Smooth muscle cell (in vitro differentiated cells): ENCODE data around the gene NUCB2. TPM values are rescaled to one million over a fixed set of nuclear protein-coding genes. Genes with fewer than 3 reads are reported as not detected.

Experiments
- DNase-seq: peaks from one replicate; lab custom pipeline; 2025; ENCODE audit not compliant: unreplicated experiment; lab: John Stamatoyannopoulos, UW
- H2AFZ ChIP-seq: fragments of 200-600 bp; sonication (generic); 2 replicates; pipeline ENCODE4 v1.6.0; 2016; ENCODE audit warnings: antibody characterized with exemption, low read depth, mild to moderate bottlenecking
- H3F3A ChIP-seq: fragments of 200-600 bp; sonication (generic); 2 replicates; pipeline ENCODE4 v1.6.0; 2017; ENCODE audit warnings: antibody characterized with exemption, low read depth
- H3K27ac ChIP-seq: fragments of 200-600 bp; sonication (generic); 2 replicates; pipeline ENCODE4 v1.5.1; 2016; ENCODE audit warnings: low read depth, mild to moderate bottlenecking
- H3K27me3 ChIP-seq: fragments of 200-600 bp; sonication (generic); 2 replicates; pipeline ENCODE4 v1.6.1; 2016; ENCODE audit warnings: low read depth, mild to moderate bottlenecking
- H3K36me3 ChIP-seq: fragments of 200-600 bp; sonication (generic); 2 replicates; pipeline ENCODE4 v1.5.1; 2016; ENCODE audit warnings: low read depth
- H3K4me1 ChIP-seq: fragments of 200-600 bp; sonication (generic); 2 replicates; pipeline ENCODE4 v1.5.1; 2016; ENCODE audit warnings: low read depth
- H3K4me2 ChIP-seq: fragments of 200-600 bp; sonication (generic); 2 replicates; pipeline ENCODE4 v1.6.0; 2016; ENCODE audit warnings: mild to moderate bottlenecking
- H3K4me3 ChIP-seq: fragments of 200-600 bp; sonication (generic); 2 replicates; pipeline ENCODE4 v1.5.1; 2016; ENCODE audit warnings: mild to moderate bottlenecking
- H3K79me2 ChIP-seq: fragments of 200-600 bp; sonication (generic); 2 replicates; pipeline ENCODE4 v1.6.0; 2016; ENCODE audit warnings: low read depth, mild to moderate bottlenecking
- H3K9ac ChIP-seq: fragments of 200-600 bp; sonication (generic); 2 replicates; pipeline ENCODE4 v1.6.0; 2016; ENCODE audit warnings: low read depth
- H3K9me3 ChIP-seq: fragments of 200-600 bp; sonication (generic); replicated peaks from 2 replicates; pipeline ENCODE4 v1.5.1; 2016; ENCODE audit warnings: low read depth
- H4K20me1 ChIP-seq: fragments of 200-600 bp; sonication (generic); 2 replicates; pipeline ENCODE4 v1.6.0; 2016; ENCODE audit warnings: low read depth
- WGBS: methylation state at CpG from one replicate; pipeline ENCODE4 v1.1.7; 2016; ENCODE audit warnings: low lambda C conversion rate; 5-methylcytosine and 5-hydroxymethylcytosine counted together
- polyA plus RNA-seq: library from polyadenylated mRNA; unstranded; fragments of >200 nt; fragmentation: Nextera tagmentation; extraction: Ambion mirVana; gene quantifications from 2 replicates; pipeline ENCODE4 v1.2.1, GENCODE V29; 2016
- total RNA-seq: library from RNA; depleted of rRNA; stranded (reverse); fragments of >200 nt; gene quantifications from 2 replicates; pipeline ENCODE4 v1.2.3, GENCODE V29; 2014
- TF ChIP-seq, protein P1 (sequence below): fragments of 200-600 bp; sonication (generic); IDR thresholded peaks from 2 replicates; pipeline ENCODE4 v1.5.1; 2017; ENCODE audit warnings: borderline replicate concordance, mild to moderate bottlenecking, antibody characterized with exemption; ENCODE audit not compliant: insufficient read depth, poor library complexity, severe bottlenecking

Gene NUCB2
- total and polyA plus RNA-seq, 2 experiments from 2014 or later, result 91.2 to 177 TPM

DNA sequence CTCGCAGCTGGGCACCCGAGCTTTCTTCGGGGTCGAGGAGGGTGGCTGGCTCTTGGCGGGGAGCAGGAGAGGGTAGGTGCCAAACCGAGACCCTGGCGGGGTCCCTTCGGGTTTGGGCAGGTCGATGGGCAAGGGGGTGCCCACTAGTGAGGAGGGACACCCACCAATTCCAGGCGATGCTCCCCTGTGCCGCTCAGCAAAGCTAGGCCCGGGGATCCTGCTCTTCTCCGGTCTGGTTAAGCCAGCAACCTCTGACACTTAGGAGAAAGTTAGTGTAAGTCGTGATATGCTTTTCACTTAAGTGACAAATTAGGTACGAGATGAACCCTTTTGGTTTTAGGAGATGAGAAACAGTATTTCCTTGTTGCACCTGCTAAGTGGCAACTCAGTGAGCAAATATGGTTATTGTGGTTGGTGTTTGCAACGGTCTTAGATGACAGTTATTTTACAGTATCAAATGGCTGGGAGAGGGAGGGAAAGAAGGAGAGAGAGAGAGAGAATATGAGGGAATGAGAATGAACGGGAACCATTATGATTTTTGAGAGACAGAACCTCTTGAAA, 565 bp downstream of the NUCB2 start:
- H3K9ac ChIP-seq, result peak overlapping the region; percentile 88

DNA sequence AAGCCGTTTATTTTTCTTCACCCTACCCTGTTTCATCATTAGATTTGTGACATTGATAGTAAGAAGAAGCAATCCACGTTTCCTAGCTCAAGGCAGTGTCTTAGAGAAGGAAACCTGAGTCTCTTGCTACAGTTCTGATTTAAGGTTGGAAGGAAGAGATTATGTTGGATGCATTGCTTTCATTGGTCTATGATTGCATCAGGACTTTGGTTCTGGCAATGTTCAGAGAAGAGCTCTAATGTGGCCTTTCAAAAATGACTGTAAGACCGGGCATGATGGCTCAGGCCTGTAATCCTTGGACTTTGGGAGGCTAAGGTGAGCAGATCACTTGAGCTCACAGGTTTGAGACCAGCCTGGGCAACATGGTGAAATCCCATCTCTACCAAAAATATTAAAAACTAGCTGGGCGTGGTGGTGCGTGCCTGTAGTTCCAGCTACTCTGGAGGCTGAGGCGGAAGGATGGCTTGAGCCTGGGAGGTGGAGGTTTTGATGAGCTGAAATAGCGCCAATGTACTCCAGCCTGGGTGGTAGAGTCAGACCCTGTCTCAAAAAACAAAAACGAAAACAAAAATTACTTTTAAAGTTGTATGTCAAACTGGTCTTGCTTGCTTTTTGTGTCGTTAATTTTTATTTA, 4.1 kb downstream of the NUCB2 start:
- H3F3A ChIP-seq, result no peaks in the 10 kb centered on the region
- no peaks in the 10 kb centered on the region for H3K27me3 ChIP-seq
- H3K9ac ChIP-seq, result no peak overlapping the region
- H3K36me3 ChIP-seq, result no peaks in the 10 kb centered on the region
- H3K4me3 ChIP-seq, result no peak overlapping the region
- H3K9me3 ChIP-seq, result no peaks in the 10 kb centered on the region
- no peak overlapping the region for H2AFZ ChIP-seq
- H3K4me2 ChIP-seq, result no peak overlapping the region
- no peak overlapping the region for H3K27ac ChIP-seq
- DNase-seq, result no peak
- TF ChIP-seq, protein P1, sequence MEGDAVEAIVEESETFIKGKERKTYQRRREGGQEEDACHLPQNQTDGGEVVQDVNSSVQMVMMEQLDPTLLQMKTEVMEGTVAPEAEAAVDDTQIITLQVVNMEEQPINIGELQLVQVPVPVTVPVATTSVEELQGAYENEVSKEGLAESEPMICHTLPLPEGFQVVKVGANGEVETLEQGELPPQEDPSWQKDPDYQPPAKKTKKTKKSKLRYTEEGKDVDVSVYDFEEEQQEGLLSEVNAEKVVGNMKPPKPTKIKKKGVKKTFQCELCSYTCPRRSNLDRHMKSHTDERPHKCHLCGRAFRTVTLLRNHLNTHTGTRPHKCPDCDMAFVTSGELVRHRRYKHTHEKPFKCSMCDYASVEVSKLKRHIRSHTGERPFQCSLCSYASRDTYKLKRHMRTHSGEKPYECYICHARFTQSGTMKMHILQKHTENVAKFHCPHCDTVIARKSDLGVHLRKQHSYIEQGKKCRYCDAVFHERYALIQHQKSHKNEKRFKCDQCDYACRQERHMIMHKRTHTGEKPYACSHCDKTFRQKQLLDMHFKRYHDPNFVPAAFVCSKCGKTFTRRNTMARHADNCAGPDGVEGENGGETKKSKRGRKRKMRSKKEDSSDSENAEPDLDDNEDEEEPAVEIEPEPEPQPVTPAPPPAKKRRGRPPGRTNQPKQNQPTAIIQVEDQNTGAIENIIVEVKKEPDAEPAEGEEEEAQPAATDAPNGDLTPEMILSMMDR, result no peak
- H4K20me1 ChIP-seq, result no peaks in the 10 kb centered on the region
- peaks cover 10% of the 10 kb centered on the region for H3K4me1 ChIP-seq
- H3K79me2 ChIP-seq, result peaks cover 17% of the 10 kb centered on the region
- 96% methylated on average over 9 of the region's 9 CpGs for WGBS

More for the DNA sequence above, 565 bp downstream of the NUCB2 start:
- Histone ChIP-seq H3K9me3 (no peaks in the 10 kb centered on the region), H3K4me2 (peak overlapping the region; percentile 95), H3K27ac (peak overlapping the region; percentile 56), H3K4me3 (peak overlapping the region; percentile 98), H2AFZ (peak overlapping the region; percentile 99), H3K4me1 (peaks cover 10% of the 10 kb centered on the region), H4K20me1 (no peaks in the 10 kb centered on the region), H3K27me3 (no peaks in the 10 kb centered on the region), H3K79me2 (peaks cover 17% of the 10 kb centered on the region), H3F3A (no peaks in the 10 kb centered on the region), H3K36me3 (no peaks in the 10 kb centered on the region)
- DNase-seq, result no peak
- 6% methylated on average over 15 of the region's 17 CpGs for WGBS
- TF ChIP-seq, protein P1, result no peak

DNA sequence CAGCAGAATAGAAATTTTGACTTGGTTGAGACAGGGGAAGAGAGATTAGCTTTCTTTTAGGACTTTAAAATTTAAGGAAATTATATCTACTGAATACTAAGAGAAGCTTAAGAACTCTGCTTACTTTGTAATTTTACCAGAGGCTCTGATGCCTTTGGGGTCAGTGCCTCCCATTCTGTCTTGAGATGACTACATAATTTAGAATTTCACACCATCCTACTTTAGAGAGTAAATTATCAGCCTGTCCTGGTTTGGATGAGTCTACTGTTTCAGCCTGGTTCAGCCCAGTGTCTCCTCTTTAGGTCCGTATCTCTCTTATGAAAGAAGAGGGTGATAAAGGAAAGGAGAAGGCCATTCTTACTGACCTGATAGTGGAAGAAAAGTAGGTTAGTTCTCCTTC, 9.8 kb downstream of the NUCB2 start:
- Histone ChIP-seq H3K4me3 (no peak overlapping the region), H2AFZ (no peak overlapping the region), H3K79me2 (no peaks in the 10 kb centered on the region), H3K9me3 (no peaks in the 10 kb centered on the region), H3K36me3 (peaks cover 4% of the 10 kb centered on the region), H3F3A (no peaks in the 10 kb centered on the region), H3K4me1 (no peaks in the 10 kb centered on the region), H3K27me3 (no peaks in the 10 kb centered on the region), H3K4me2 (no peak overlapping the region), H4K20me1 (no peaks in the 10 kb centered on the region), H3K9ac (no peak overlapping the region), H3K27ac (no peak overlapping the region)
- WGBS, result 91% methylated on average over 1 of the region's 1 CpG
- TF ChIP-seq, protein P1, result no peak
- DNase-seq, result no peak

DNA sequence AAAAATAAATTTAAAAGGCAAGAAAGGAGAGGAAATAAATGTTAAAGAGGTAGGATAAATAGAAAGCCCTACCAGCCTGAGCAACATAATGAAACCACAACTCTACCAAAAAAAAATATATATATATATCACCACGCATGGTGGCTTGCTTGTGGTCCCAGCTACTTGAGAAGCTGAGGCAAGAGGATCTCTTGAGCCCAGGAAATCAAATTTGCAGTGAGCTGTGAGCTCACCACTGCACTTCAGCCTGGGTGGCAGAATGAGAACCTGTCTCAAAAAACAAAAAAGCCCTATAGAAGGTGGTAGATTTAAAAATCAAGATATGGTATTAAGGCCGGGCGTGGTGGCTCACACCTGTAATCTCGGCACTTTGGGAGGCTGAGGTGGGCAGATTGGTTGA, 10.5 kb downstream of the NUCB2 start:
- Histone ChIP-seq H4K20me1 (no peaks in the 10 kb centered on the region), H3K4me3 (no peak overlapping the region), H3K27me3 (no peaks in the 10 kb centered on the region), H3K4me1 (no peaks in the 10 kb centered on the region), H3K9me3 (no peaks in the 10 kb centered on the region), H3K36me3 (peaks cover 4% of the 10 kb centered on the region), H3K9ac (no peak overlapping the region), H3K27ac (no peak overlapping the region), H2AFZ (no peak overlapping the region), H3K4me2 (no peak overlapping the region), H3K79me2 (no peaks in the 10 kb centered on the region), H3F3A (no peaks in the 10 kb centered on the region)
- TF ChIP-seq, protein P1, result no peak
- 97% methylated on average over 4 of the region's 4 CpGs for WGBS
- DNase-seq, result no peak
